Motor neuron (in vitro differentiated cells): ENCODE data around the gene TRMO. TPM values are rescaled to one million over a fixed set of nuclear protein-coding genes. Genes with fewer than 3 reads are reported as not detected.
A peak's percentile ranks its signal among the peaks of the same experiment; 100 is the strongest.

Source experiments
- ATAC-seq, 8 experiments: fragments of 200-7000 bp; cut with Tn5 transposase; replicated peaks in 6 of 8; 2 replicates each; pipeline ENCODE4 v1.8.0; 2021; ENCODE audit warnings: mild to moderate bottlenecking in 8 of 8, moderate library complexity in 8 of 8
- H3K27ac ChIP-seq, 2 donors: fragments of 250-450 bp; sonication (Bioruptor Pico); 2 replicates each; pipeline ENCODE4 v1.9.0; 2021; ENCODE audit warnings: antibody characterized with exemption in 2 of 2, mild to moderate bottlenecking in 2 of 2, moderate library complexity in 1 of 2
- H3K4me1 ChIP-seq, 2 donors: fragments of 250-450 bp; sonication (Bioruptor Pico); replicated peaks in 1 of 2; 2 replicates each; pipeline ENCODE4 v1.6.1; 2021; ENCODE audit warnings: antibody characterized with exemption in 2 of 2, mild to moderate bottlenecking in 2 of 2, moderate library complexity in 1 of 2
- H3K4me3 ChIP-seq, 5 donors: fragments of 250-450 bp; sonication (Bioruptor Pico); 2 replicates each; pipeline ENCODE4 v1.9.0; 2021; ENCODE audit warnings: antibody characterized with exemption in 5 of 5, mild to moderate bottlenecking in 5 of 5, moderate library complexity in 4 of 5
- WGBS, 10 experiments: fragments of 450-650 bp; shearing (Covaris generic); methylation state at CpG; one replicate each; pipeline ENCODE4 v1.0.0; 2022; 5-methylcytosine and 5-hydroxymethylcytosine counted together
- in situ Hi-C, 9 experiments: fragments of 400-800 bp; cut with MboI; loops; one replicate each; pipeline ENCODE4 v1.15.0; 2021; ENCODE audit warnings: low sequenced_read_pairs in 9 of 9, low pct_unique_long_range_greater_than_20kb in 2 of 9; ENCODE audit not compliant: unreplicated experiment in 9 of 9
- total RNA-seq, 8 experiments: library from RNA; unstranded; fragments of 300-600 nt; gene quantifications; 2 replicates each; pipeline versions ENCODE4 v1.2.3 to v1.2.4, GENCODE V29; 2022

TRMO gene
- total RNA-seq, 8 experiments from 2014 or later: 4.3 to 19.5 (median 11.5) TPM

DNA sequence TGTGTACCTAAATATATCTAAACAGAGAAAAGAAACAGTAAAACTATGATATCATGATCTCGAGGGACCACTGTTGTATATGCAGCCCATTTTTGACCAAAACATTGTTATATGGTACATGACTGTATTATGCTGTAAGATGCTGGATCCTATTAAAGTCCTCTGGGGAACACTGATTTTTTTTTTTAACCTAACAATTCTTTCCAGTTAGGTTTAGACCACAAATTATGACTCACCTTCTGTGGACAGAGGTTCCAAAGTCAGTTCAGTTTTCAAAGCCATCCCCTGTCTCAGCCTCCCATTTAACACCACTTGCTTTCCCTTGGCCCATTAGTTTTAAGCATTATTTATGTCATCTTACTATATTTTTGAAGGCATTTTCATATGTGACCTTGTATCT is 27.1 kb downstream of the TRMO start:
- Histone ChIP-seq H3K27ac (no peak overlapping the region), H3K4me3 (no peak overlapping the region), H3K4me1 (no peaks in the 10 kb centered on the region)
- in situ Hi-C loops: loop anchor here in 5 of 9 experiments (10.0 to 25.0 kb wide), 3 partner anchors 180 to 190 kb away; no protein-coding TSS in a partner anchor
- no peak for ATAC-seq
- WGBS, 10 experiments: 40 to 70% (median 43%) methylated on average over 1 of the region's 1 CpG; no CpG with 5 or more reads in 5 of the 10 experiments

DNA sequence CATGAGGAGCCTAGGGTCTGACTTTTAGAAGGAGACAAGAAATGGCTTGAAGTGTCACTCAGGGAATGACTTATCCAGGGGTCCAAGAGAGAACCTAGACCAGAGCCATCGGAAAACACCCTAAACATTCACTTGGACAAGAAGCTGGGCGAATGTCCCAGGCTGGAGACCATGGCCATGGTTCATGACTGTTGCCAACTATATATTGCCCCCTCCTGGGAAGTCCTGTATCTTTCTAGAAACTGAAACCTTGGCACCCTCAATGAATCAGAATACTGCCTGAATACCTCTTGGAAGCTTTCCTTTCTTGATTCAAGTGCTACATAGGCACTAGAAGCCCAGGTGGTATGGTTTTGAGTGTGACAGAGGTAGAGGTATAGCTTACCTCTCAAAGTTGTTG is 29.9 kb downstream of the TRMO start:
- in situ Hi-C loops: loop anchor here in 5 of 9 experiments (10.0 to 25.0 kb wide), 3 partner anchors 178 to 188 kb away; no protein-coding TSS in a partner anchor
- WGBS, 10 experiments: 25 to 100% (median 65%) methylated on average over 1 to 2 of the region's 2 CpGs; no CpG with 5 or more reads in 4 of the 10 experiments

DNA sequence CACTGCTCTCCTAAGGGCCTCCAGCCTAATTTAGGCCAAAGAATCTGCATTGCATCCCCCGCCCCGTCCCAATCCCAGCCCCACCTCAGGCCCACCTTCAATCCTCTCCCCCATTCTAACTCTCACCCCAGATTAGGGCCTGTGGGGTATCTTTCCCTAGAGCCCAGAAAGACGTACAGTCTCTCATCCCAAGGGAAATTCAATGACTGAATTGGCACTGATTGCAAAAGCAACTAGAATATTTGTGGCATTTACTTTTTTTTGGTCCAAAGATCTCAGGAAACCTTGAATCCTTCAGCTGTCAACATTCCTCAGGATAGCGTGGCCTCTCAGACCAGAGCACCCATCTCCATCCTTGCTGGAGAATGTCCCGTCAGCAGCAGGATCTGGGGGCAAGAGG is 30.6 kb downstream of the TRMO start:
- WGBS, 10 experiments: 68 to 100% (median 72%) methylated on average over 1 to 3 of the region's 5 CpGs; no CpG with 5 or more reads in 6 of the 10 experiments
- no peaks in the 10 kb centered on the region for H3K4me1 ChIP-seq
- ATAC-seq: no peak
- in situ Hi-C loops: loop anchor here in 5 of 9 experiments (10.0 to 25.0 kb wide), 3 partner anchors 177 to 187 kb away; no protein-coding TSS in a partner anchor
- no peak overlapping the region for H3K4me3 ChIP-seq
- no peak overlapping the region for H3K27ac ChIP-seq

More for the DNA sequence above, 29.9 kb downstream of the TRMO start:
- H3K4me1 ChIP-seq: no peaks in the 10 kb centered on the region
- no peak overlapping the region for H3K4me3 ChIP-seq
- no peak overlapping the region for H3K27ac ChIP-seq
- no peak for ATAC-seq

DNA sequence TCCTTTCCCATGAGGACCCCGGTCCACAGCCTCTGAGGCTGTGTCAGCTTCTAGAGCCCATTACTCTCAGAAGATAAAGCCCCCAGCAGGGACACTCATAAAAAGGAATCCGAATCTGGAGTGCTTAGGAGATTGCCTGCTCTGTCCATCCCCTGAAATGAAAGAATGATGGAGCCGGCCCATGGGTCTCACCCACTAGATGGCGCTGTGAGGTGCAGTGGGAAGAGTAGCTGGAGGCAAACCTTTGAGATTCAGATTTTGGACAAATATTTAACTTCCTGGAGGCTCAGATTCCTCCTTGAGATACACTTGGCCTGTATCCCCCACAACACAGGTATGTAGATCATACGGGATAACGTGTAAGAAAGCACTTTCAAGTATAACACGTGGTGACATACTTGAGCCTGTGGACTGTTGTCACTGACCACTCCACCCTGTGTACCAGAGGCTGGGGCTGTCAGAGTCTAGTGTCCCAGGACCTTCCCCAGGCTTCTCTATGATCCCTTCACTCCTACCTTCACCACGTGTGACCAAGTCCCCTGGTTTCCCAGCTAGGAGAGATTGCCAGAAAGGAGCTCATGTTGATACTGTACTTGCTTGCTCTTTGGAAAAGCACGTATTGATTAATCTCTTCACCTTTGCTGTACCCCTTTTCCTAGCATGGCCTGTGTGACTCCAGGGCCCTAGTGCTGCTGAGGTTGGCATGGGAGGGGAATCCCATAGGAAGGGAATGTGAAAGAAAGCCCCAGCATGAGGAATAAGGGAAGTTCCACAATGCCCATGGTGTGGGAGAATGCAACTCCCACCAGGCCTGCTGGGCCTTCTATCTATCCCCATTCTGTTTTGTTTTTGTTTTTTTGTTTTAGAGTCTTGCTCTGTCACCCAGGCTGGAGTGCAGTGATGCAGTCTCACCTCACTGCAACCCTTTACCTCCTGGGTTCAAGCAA is 32.1 kb downstream of the TRMO start:
- no peak overlapping the region for H3K27ac ChIP-seq
- in situ Hi-C loops: loop anchor here in 5 of 9 experiments (10.0 to 25.0 kb wide), 3 partner anchors 175 to 185 kb away; no protein-coding TSS in a partner anchor
- no peak overlapping the region for H3K4me3 ChIP-seq
- H3K4me1 ChIP-seq: no peaks in the 10 kb centered on the region
- peak in 3 of 8 experiments; percentile 66 to 80 (median 77) for ATAC-seq
- WGBS, 10 experiments: 0 to 75% (median 43%) methylated on average over 1 to 7 of the region's 9 CpGs; no CpG with 5 or more reads in 3 of the 10 experiments

DNA sequence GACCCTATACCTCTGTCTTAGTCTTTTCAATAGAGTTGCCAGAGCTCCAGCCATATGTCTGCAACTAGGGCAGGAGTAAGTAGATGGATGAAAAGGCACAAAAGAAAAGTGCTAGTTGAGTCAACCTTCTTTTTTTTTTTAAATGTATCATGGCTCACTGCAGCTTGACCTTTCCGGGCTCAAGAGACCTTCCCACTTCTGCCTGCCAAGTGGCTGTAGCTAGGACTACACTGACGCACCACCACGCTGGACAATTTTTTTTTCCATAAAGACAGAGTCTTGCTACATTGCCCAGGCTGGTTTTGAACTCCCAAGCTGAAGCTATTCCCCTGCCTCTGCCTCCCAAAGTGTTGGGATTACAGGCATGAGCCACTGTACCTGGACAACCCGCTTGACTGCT is 42.0 kb downstream of the TRMO start:
- in situ Hi-C loops: loop anchor here in 2 of 9 experiments (25.0 kb wide), 1 partner anchor 168 kb away; no protein-coding TSS in a partner anchor
- no peak overlapping the region for H3K27ac ChIP-seq
- no peak overlapping the region for H3K4me3 ChIP-seq
- 20 to 96% (median 69%) methylated on average over 1 to 4 of the region's 4 CpGs; no CpG with 5 or more reads in 3 of the 10 experiments for WGBS, 10 experiments
- no peak for ATAC-seq
- H3K4me1 ChIP-seq: no peaks in the 10 kb centered on the region

DNA sequence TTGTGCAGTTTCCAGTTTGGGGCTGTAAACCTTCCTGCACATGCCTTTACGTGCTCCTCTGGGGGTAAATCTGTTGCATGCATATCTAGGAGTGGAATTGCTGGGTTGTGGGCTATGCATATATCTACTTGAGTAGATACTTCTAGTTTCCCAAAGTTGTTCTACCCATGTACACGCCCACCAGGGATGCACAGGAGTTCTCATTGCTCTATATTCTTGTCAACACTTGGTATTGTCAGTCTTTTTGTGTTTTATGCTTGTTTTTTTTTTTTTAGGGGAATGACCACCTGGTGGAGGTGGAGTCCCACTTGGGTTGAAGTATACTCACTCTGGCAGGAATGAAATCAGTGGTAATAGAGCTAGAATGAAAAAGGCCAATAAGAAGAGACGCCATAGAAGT is 46.2 kb downstream of the TRMO start:
- no peak overlapping the region for H3K27ac ChIP-seq
- no peak for ATAC-seq

DNA sequence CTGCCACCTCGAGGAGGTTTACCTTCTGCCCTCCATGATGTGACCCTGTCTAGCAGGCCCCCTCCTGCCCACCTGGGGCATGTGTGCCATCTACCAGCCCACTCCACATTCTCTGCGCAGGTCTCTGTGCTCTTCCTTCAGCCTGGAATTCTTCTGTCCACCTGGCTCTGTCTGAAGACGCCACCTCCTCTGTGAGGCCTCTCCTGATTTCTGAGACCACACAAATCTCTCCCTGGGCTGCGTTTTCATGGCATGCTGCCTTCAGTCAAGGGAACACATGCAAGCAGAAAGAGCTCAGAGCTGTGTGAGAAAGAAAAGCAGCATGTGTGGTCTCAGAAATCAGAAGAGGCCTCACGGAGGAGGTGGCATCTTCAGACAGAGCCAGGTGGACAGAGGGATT is 47.2 kb downstream of the TRMO start:
- Histone ChIP-seq H3K4me1 (no peaks in the 10 kb centered on the region), H3K27ac (no peak overlapping the region), H3K4me3 (no peak overlapping the region)
- WGBS, 10 experiments: 60 to 90% (median 79%) methylated on average over 2 to 4 of the region's 5 CpGs; no CpG with 5 or more reads in 2 of the 10 experiments
- no peak for ATAC-seq
- in situ Hi-C loops: loop anchor here in 2 of 9 experiments (25.0 kb wide), 1 partner anchor 163 kb away; no protein-coding TSS in a partner anchor

More for the DNA sequence above, 46.2 kb downstream of the TRMO start:
- Histone ChIP-seq H3K4me3 (no peak overlapping the region), H3K4me1 (no peaks in the 10 kb centered on the region)
- in situ Hi-C loops: loop anchor here in 2 of 9 experiments (25.0 kb wide), 1 partner anchor 164 kb away; no protein-coding TSS in a partner anchor
- 38 to 100% (median 58%) methylated on average over 1 to 3 of the region's 3 CpGs; no CpG with 5 or more reads in 2 of the 10 experiments for WGBS, 10 experiments

DNA sequence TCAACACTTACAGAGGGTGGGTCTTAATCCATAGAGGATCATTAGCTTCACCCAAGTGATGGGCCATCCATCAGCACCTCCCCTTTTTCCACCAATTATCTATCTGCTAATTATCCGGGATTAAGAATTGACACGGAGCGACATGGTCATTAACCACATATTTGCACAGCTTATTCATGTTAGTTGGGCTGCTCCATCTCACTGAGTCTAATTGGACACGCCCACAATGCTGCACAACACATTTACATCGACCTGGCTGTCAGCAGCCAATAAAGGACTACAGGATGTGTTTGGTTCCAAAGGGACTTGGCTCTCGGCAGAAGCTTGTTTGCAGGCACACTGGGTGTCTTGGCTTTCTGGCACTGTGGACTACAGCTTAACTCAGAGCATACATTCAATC is 47.7 kb downstream of the TRMO start:
- ATAC-seq: peak in 3 of 8 experiments; percentile 57 to 76 (median 59)
- no peak overlapping the region for H3K27ac ChIP-seq
- whole genome bisulfite sequencing, 10 experiments: 6 to 82% (median 49%) methylated on average over 1 to 6 of the region's 6 CpGs; no CpG with 5 or more reads in 1 of the 10 experiments
- H3K4me1 ChIP-seq: no peaks in the 10 kb centered on the region
- H3K4me3 ChIP-seq: no peak overlapping the region
- in situ Hi-C loops: loop anchor here in 3 of 9 experiments (25.0 kb wide), 2 partner anchors 112 to 162 kb away; no protein-coding TSS in a partner anchor

DNA sequence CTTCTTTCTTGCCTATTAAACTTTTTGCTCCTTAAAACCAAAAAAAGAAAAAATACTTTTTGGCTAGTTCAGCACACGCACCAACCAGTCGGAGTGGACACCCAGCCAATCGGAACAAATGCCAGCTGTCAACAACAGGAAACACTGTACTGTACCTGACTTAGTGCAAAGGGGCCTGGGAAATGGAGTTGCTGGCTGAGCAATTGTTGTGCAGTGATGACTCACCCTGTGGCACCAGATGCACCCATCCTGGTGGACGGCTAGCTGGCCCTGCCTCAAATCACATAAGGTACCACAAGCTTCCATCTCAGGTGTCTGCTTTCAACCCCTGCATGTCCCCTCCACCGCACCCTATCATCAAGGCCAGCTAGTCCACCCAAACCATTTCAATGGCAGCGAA is 48.4 kb downstream of the TRMO start:
- 53 to 100% (median 80%) methylated on average over 2 to 5 of the region's 6 CpGs; no CpG with 5 or more reads in 1 of the 10 experiments for WGBS, 10 experiments
- no peak overlapping the region for H3K27ac ChIP-seq
- ATAC-seq: no peak
- in situ Hi-C loops: loop anchor here in 1 of 9 experiments (25.0 kb wide), 1 partner anchor 112 kb away; no protein-coding TSS in a partner anchor
- no peaks in the 10 kb centered on the region for H3K4me1 ChIP-seq
- H3K4me3 ChIP-seq: no peak overlapping the region

DNA sequence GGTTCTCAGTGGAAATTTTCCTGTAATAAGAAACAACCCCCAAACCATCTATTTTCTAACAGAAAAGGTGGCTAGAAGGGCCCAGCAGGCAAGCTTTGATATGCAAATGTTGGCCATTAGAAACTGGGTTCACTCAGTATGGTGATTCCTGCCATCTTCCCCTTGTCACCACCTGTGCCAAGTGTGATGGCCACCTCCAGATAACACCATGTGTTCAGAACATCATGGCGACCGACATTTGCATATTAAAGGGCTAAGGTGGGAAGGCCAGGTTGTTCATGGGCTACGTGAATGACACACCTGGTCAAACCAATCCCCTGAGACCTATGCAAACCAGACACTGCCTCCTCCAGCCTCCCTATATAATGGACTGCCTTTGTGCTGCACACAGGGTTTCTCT is 48.9 kb downstream of the TRMO start:
- ATAC-seq: no peak
- no peak overlapping the region for H3K27ac ChIP-seq
- in situ Hi-C loops: loop anchor here in 1 of 9 experiments (25.0 kb wide), 1 partner anchor 111 kb away; no protein-coding TSS in a partner anchor
- H3K4me1 ChIP-seq: no peaks in the 10 kb centered on the region
- H3K4me3 ChIP-seq: no peak overlapping the region
- 20 to 89% (median 74%) methylated on average over 1 to 3 of the region's 3 CpGs; no CpG with 5 or more reads in 2 of the 10 experiments for WGBS, 10 experiments

DNA sequence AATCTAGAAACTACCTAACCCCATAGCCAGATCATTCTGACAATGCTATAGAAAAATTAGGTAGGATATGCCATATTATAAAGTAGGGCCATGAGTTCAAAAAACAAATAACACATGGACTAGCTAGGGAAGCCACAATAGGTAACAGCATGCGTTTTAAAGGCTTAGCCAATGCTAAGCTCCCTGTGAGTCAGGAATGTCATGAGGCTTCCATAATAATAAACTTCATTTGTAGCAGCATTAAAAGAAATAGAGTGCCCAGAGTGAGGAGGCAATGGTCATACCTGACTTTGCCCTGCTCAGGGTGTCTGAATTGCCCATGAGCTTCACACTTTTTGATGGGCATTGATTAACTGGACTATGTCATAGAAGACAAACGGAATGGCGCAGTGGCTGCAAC is 53.4 kb downstream of the TRMO start:
- H3K4me1 ChIP-seq: no peaks in the 10 kb centered on the region
- in situ Hi-C loops: loop anchor here in 1 of 9 experiments (25.0 kb wide), 1 partner anchor 107 kb away; no protein-coding TSS in a partner anchor
- H3K27ac ChIP-seq: no peak overlapping the region
- 0 to 100% (median 61%) methylated on average over 1 to 3 of the region's 3 CpGs; no CpG with 5 or more reads in 2 of the 10 experiments for WGBS, 10 experiments
- ATAC-seq: no peak
- no peak overlapping the region for H3K4me3 ChIP-seq

DNA sequence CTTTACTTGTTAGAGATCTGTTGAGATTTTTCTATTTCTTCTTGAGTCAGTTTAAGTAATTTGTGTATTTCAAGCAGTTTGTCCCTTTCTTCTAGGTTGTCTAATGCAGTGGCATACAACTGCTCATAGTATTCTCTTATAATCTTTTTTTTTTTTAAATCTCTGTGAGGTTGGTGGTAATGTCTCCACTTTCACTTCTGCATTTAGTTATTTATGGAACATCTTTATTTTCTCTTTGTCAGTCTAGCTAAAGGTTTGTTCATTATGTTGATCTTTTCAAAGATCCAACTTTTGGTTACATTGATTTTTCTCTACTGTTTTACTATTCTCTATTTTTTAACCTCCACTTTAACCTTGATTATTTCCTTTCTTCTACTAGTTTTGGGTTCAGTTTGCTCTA is 55.5 kb downstream of the TRMO start:
- no peak overlapping the region for H3K4me3 ChIP-seq
- ATAC-seq: no peak
- H3K4me1 ChIP-seq: no peaks in the 10 kb centered on the region
- in situ Hi-C loops: loop anchor here in 1 of 9 experiments (25.0 kb wide), 1 partner anchor 105 kb away; no protein-coding TSS in a partner anchor
- H3K27ac ChIP-seq: no peak overlapping the region
